ENCODE data around the gene PARD6G. TPM values are rescaled to one million over a fixed set of nuclear protein-coding genes. Genes with fewer than 3 reads are reported as not detected.

PARD6G gene
- total and polyA plus RNA-seq, 10 of the 15 experiments (the other 5 are each of a cell fraction or from before 2014, with no cell fraction given), result 0.20 to 2.0 (median 0.60) TPM

- 10% methylated on average over 20 of the region's 20 CpGs for WGBS (ENCODE audit: insufficient coverage, insufficient replicate concordance, low lambda C conversion rate, missing lambda C conversion rate)
- H3K79me2 ChIP-seq (ENCODE audit: control insufficient read depth, insufficient read depth, low read length), result no peaks in the 10 kb centered on the region
- no peaks in the 10 kb centered on the region for H4K20me1 ChIP-seq (ENCODE audit: control insufficient read depth, insufficient read depth)
- H3K27ac ChIP-seq (ENCODE audit: control insufficient read depth, insufficient read depth), result no peak overlapping the region
- H3K4me3 ChIP-seq, result no peak overlapping the region
- intact Hi-C loops (cut with micrococcal nuclease; ENCODE audit: unreplicated experiment) (no loop called here), in situ Hi-C loops (cut with MboI) (no loop called here)
- CTCF ChIA-PET, result interaction anchor here (0.6 to 3.3 kb wide), 7 partner anchors 9 to 60 kb away, joined by 3 to 9 read pairs (median 5); no protein-coding TSS in a partner anchor
- peak; percentile 85 for ATAC-seq
- no peak for DNase-seq (ENCODE audit: low read depth, low spot score)
- POLR2A ChIA-PET, result interaction anchor here (0.8 to 1.7 kb wide), 6 partner anchors 12 to 65 kb away, joined by 3 to 7 read pairs (median 5); no protein-coding TSS in a partner anchor
- H3K9me3 ChIP-seq (replicated peaks; ENCODE audit: control insufficient read depth, insufficient read depth, low read length), result no peaks in the 10 kb centered on the region
- no peaks in the 10 kb centered on the region; a peak in 1 of 4 replicates for H3K27me3 ChIP-seq (replicated peaks in 1 of 2; ENCODE audit: control insufficient read depth in 2 of 2, insufficient read depth in 2 of 2, low read length in 1 of 2)
- FAIRE-seq, result no peak
- no peak overlapping the region for H3K9ac ChIP-seq (ENCODE audit: control insufficient read depth, insufficient read depth, low read length)
- BruUV-seq (replicated peaks), result no TSS peak
- RAD21 ChIA-PET (ENCODE audit: unreplicated experiment), result interaction anchor here (1.0 to 2.0 kb wide), 8 partner anchors 11 to 77 kb away, joined by 3 to 9 read pairs (median 6); no protein-coding TSS in a partner anchor
- H2AFZ ChIP-seq (ENCODE audit: control insufficient read depth, low read depth, low read length), result no peak overlapping the region
- SMC1A ChIA-PET (ENCODE audit: uncharacterized antibody, unreplicated experiment), result interaction anchor here (0.6 to 1.6 kb wide), 6 partner anchors 10 to 78 kb away, joined by 3 to 7 read pairs (median 4); no protein-coding TSS in a partner anchor
- no peaks in the 10 kb centered on the region for H3K36me3 ChIP-seq (ENCODE audit: control insufficient read depth in 2 of 2, insufficient read depth in 2 of 2, low read length in 1 of 2)
- H3K4me2 ChIP-seq (ENCODE audit: control insufficient read depth, insufficient read depth), result peak overlapping the region; percentile 25; the same call in 1 of the 2 replicates
- H3K4me1 ChIP-seq (ENCODE audit: control insufficient read depth, insufficient read depth, low read length), result peaks cover 10% of the 10 kb centered on the region
- no peak for TF ChIP-seq ESRRA (IDR thresholded peaks at IDR 0.05; ENCODE audit: low read length)
- TF ChIP-seq IKZF1 (conservative IDR thresholded peaks at IDR 0.05), result peak; percentile 90
- TF ChIP-seq JUND (IDR thresholded peaks at IDR 0.05; ENCODE audit: low read depth, low read length), result 0 out of 2 replicates have a peak, but pooled peaks have one; percentile 36
- TF ChIP-seq ZNF384 (IDR thresholded peaks at IDR 0.05; ENCODE audit: borderline replicate concordance, low read depth, low read length), result no peak
- TF ChIP-seq REST (IDR thresholded peaks at IDR 0.05; ENCODE audit: low read depth, low read length), result no peak
- TF ChIP-seq GATAD2B (conservative IDR thresholded peaks at IDR 0.05; ENCODE audit: low read depth), result peak; percentile 58; the same call in 1 of the 2 replicates
- TF ChIP-seq CHD2 (IDR thresholded peaks at IDR 0.05; ENCODE audit: borderline replicate concordance, low read depth, low read length), result 0 out of 2 replicates have a peak, but pooled peaks have one; percentile 13
- TF ChIP-seq ZNF687 (IDR thresholded peaks at IDR 0.05), result no peak
- TF ChIP-seq USF2 (IDR thresholded peaks at IDR 0.05; ENCODE audit: borderline replicate concordance, low read depth, low read length), result no peak
- peak in 1 of 2 experiments; percentile 31; a peak in 1 of 4 replicates for TF ChIP-seq EP300 (IDR thresholded peaks at IDR 0.05; ENCODE audit: borderline replicate concordance in 1 of 2, control insufficient read depth in 1 of 2, low read depth in 2 of 2, low read length in 2 of 2)
- peak; percentile 79; the same call in 1 of the 2 replicates for TF ChIP-seq DPF2 (IDR thresholded peaks at IDR 0.05)
- TF ChIP-seq SPI1 (IDR thresholded peaks at IDR 0.05; ENCODE audit: borderline replicate concordance, insufficient read depth, low read depth, low read length), result peak; percentile 33; the same call in 1 of the 2 replicates
- TF ChIP-seq IRF4 (IDR thresholded peaks at IDR 0.05; ENCODE audit: low read depth, low read length), result no peak
- no peak for TF ChIP-seq HDAC2 (IDR thresholded peaks at IDR 0.05)
Observed at GRCh38 chr18:80179857-80180558, 67.3 kb downstream of the PARD6G start.

Measured in GM12878 (cell line).